Measurements from ENCODE around the gene PPARD.

DNA sequence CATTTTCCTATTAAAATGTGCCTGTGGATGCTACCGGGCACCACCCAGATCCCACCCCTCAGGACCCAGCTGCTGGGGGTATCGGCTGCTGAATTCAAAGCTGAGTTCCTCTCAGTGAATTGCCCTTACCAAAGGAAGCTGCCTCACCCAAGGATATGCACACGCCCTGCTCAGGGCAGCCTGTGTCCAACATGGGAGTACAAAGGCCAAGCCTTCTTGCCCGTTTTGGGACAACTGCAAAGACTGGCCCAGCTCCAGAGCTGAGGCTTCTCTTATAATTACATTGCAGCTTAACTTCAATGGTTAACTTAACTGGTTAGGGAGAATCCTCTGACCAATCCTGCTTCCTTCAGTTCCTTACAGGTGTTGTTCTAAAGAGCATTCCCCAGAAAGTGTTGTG lies 89.9 kb downstream of the PPARD start:
- TF ChIP-seq, protein P1, sequence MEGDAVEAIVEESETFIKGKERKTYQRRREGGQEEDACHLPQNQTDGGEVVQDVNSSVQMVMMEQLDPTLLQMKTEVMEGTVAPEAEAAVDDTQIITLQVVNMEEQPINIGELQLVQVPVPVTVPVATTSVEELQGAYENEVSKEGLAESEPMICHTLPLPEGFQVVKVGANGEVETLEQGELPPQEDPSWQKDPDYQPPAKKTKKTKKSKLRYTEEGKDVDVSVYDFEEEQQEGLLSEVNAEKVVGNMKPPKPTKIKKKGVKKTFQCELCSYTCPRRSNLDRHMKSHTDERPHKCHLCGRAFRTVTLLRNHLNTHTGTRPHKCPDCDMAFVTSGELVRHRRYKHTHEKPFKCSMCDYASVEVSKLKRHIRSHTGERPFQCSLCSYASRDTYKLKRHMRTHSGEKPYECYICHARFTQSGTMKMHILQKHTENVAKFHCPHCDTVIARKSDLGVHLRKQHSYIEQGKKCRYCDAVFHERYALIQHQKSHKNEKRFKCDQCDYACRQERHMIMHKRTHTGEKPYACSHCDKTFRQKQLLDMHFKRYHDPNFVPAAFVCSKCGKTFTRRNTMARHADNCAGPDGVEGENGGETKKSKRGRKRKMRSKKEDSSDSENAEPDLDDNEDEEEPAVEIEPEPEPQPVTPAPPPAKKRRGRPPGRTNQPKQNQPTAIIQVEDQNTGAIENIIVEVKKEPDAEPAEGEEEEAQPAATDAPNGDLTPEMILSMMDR (IDR thresholded peaks at IDR 0.05): no peak
- no peak for TF ChIP-seq POLR2AphosphoS5 (IDR thresholded peaks at IDR 0.05)
- TF ChIP-seq EP300 (IDR thresholded peaks at IDR 0.05): no peak

Data from gastroesophageal sphincter (tissue), 3 donors.